ENCODE measurements around the gene XPO6. TPM values are rescaled to one million over a fixed set of nuclear protein-coding genes. Genes with fewer than 3 reads are reported as not detected.
"Not testable (repeated sequence)": the region's sequence is repeated elsewhere in the genome, so short reads cannot be mapped to it uniquely, and the experiment has no call there.

XPO6 gene
- total RNA-seq, 1 donor: 102 TPM

DNA sequence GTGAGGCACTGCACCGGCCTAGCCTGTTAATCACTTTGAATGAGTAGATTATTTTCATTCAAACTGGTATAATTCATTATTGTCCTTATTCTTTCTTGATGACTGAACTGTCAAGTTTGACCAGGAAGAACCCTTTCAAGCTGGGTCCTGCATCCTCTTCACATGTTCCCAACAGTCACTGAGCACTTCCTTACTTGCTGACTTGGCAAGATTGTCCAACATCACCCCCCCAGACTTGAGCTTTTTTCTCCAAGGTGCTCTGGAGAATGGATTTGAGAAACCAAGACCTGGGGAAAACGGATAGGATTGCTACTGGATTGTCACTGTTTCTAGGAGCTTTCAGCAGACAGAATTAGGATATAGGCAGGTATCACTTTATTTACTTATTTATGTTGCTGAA is 93.1 kb downstream of the XPO6 start:
- Histone ChIP-seq H3K4me2 (ENCODE audit: insufficient read depth, low read length) (no peak overlapping the region), H3K79me2 (ENCODE audit: insufficient read depth, low read length) (peaks cover 5% of the 10 kb centered on the region), H3K4me3 (ENCODE audit: insufficient read depth, low read length) (no peak overlapping the region), H3K27ac (ENCODE audit: low read depth, low read length) (no peak overlapping the region), H4K20me1 (ENCODE audit: insufficient read depth, low read length) (peaks cover 3% of the 10 kb centered on the region), H3K4me1 (ENCODE audit: insufficient read depth, low read length) (no peaks in the 10 kb centered on the region), H3K9me3 (ENCODE audit: low read depth, low read length) (no peaks in the 10 kb centered on the region), H3K36me3 (ENCODE audit: insufficient read depth, low read length) (peaks cover 93% of the 10 kb centered on the region), H3K27me3 (ENCODE audit: insufficient read depth, low read length) (no peaks in the 10 kb centered on the region), H2AFZ (ENCODE audit: low read length) (no peak overlapping the region)
- TF ChIP-seq, protein P1, sequence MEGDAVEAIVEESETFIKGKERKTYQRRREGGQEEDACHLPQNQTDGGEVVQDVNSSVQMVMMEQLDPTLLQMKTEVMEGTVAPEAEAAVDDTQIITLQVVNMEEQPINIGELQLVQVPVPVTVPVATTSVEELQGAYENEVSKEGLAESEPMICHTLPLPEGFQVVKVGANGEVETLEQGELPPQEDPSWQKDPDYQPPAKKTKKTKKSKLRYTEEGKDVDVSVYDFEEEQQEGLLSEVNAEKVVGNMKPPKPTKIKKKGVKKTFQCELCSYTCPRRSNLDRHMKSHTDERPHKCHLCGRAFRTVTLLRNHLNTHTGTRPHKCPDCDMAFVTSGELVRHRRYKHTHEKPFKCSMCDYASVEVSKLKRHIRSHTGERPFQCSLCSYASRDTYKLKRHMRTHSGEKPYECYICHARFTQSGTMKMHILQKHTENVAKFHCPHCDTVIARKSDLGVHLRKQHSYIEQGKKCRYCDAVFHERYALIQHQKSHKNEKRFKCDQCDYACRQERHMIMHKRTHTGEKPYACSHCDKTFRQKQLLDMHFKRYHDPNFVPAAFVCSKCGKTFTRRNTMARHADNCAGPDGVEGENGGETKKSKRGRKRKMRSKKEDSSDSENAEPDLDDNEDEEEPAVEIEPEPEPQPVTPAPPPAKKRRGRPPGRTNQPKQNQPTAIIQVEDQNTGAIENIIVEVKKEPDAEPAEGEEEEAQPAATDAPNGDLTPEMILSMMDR (IDR thresholded peaks at IDR 0.05; ENCODE audit: extremely low read depth, low read depth, low read length): no peak
- DNase-seq (ENCODE audit: insufficient read length, low spot score, missing footprints): no peak

GRCh38 chr16:28117168-28117565 is 94.6 kb downstream of the XPO6 start:
- H3K79me2 ChIP-seq (ENCODE audit: insufficient read depth, low read length): peaks cover 7% of the 10 kb centered on the region
- no peak overlapping the region for H3K27ac ChIP-seq (ENCODE audit: low read depth, low read length)
- TF ChIP-seq, protein P1 (IDR thresholded peaks at IDR 0.05; ENCODE audit: extremely low read depth, low read depth, low read length): no peak
- peaks cover 92% of the 10 kb centered on the region for H3K36me3 ChIP-seq (ENCODE audit: insufficient read depth, low read length)
- no peaks in the 10 kb centered on the region for H3K27me3 ChIP-seq (ENCODE audit: insufficient read depth, low read length)
- no peak overlapping the region for H2AFZ ChIP-seq (ENCODE audit: low read length)
- H4K20me1 ChIP-seq (ENCODE audit: insufficient read depth, low read length): peaks cover 3% of the 10 kb centered on the region
- no peaks in the 10 kb centered on the region for H3K4me1 ChIP-seq (ENCODE audit: insufficient read depth, low read length)
- no peak overlapping the region for H3K4me3 ChIP-seq (ENCODE audit: insufficient read depth, low read length)
- no peak overlapping the region for H3K4me2 ChIP-seq (ENCODE audit: insufficient read depth, low read length)
- no peaks in the 10 kb centered on the region for H3K9me3 ChIP-seq (ENCODE audit: low read depth, low read length)
- DNase-seq (ENCODE audit: insufficient read length, low spot score, missing footprints): no peak

GRCh38 chr16:28115866-28116265 is 95.9 kb downstream of the XPO6 start:
- H3K4me1 ChIP-seq (ENCODE audit: insufficient read depth, low read length); H2AFZ ChIP-seq (ENCODE audit: low read length): not testable (repeated sequence)

GRCh38 chr16:28112908-28113307 is 98.9 kb downstream of the XPO6 start:
- no peak overlapping the region for H3K27ac ChIP-seq (ENCODE audit: low read depth, low read length)
- no peaks in the 10 kb centered on the region for H3K4me1 ChIP-seq (ENCODE audit: insufficient read depth, low read length)
- peaks cover 32% of the 10 kb centered on the region for H3K79me2 ChIP-seq (ENCODE audit: insufficient read depth, low read length)
- H4K20me1 ChIP-seq (ENCODE audit: insufficient read depth, low read length): peaks cover 15% of the 10 kb centered on the region
- DNase-seq (ENCODE audit: insufficient read length, low spot score, missing footprints): peak; percentile 10
- H3K4me2 ChIP-seq (ENCODE audit: insufficient read depth, low read length): no peak overlapping the region
- TF ChIP-seq, protein P1 (IDR thresholded peaks at IDR 0.05; ENCODE audit: extremely low read depth, low read depth, low read length): no peak
- peaks cover 86% of the 10 kb centered on the region for H3K36me3 ChIP-seq (ENCODE audit: insufficient read depth, low read length)
- no peak overlapping the region for H3K4me3 ChIP-seq (ENCODE audit: insufficient read depth, low read length)
- H2AFZ ChIP-seq (ENCODE audit: low read length): no peak overlapping the region
- no peaks in the 10 kb centered on the region for H3K27me3 ChIP-seq (ENCODE audit: insufficient read depth, low read length)
- H3K9me3 ChIP-seq (ENCODE audit: low read depth, low read length): no peaks in the 10 kb centered on the region

More at GRCh38 chr16:28115866-28116265, 95.9 kb downstream of the XPO6 start:
- not testable (repeated sequence) for H3K79me2 ChIP-seq (ENCODE audit: insufficient read depth, low read length); H3K4me3 ChIP-seq (ENCODE audit: insufficient read depth, low read length); H3K4me2 ChIP-seq (ENCODE audit: insufficient read depth, low read length); H4K20me1 ChIP-seq (ENCODE audit: insufficient read depth, low read length); DNase-seq (ENCODE audit: insufficient read length, low spot score, missing footprints); H3K9me3 ChIP-seq (ENCODE audit: low read depth, low read length); H3K27ac ChIP-seq (ENCODE audit: low read depth, low read length); H3K27me3 ChIP-seq (ENCODE audit: insufficient read depth, low read length)
- H3K36me3 ChIP-seq (ENCODE audit: insufficient read depth, low read length): peaks cover 91% of the 10 kb centered on the region

All from osteoblast (primary cell).